Left lung (tissue), 14 donors: Measurements from ENCODE around the gene SYT5. TPM values are rescaled to one million over a fixed set of nuclear protein-coding genes. Genes with fewer than 3 reads are reported as not detected.

Experiments used
- ATAC-seq: fragments of 200-7000 bp; cut with Tn5 transposase; one replicate; pipeline ENCODE4 v1.9.1; 2020; ENCODE audit warnings: moderate library complexity
- DNase-seq, 4 donors: peaks; one replicate each; pipeline ENCODE4 v3.0.0-alpha.2; 2013 to 2020
- H3K27ac ChIP-seq, 2 donors: fragments of 200-600 bp; sonication (generic) in 1 of 2; one replicate each; pipeline versions ENCODE4 v1.5.0 to v1.8.0; 2020 to 2021
- H3K27me3 ChIP-seq, 2 donors: fragments of 200-600 bp; sonication (generic) in 1 of 2; one replicate each; pipeline versions ENCODE4 v1.5.0 to v1.8.0; 2020 to 2021
- H3K36me3 ChIP-seq, 2 donors: fragments of 200-600 bp; sonication (generic) in 1 of 2; one replicate each; pipeline versions ENCODE4 v1.5.0 to v1.8.0; 2020 to 2021
- H3K4me1 ChIP-seq, 2 donors: fragments of 200-600 bp; one replicate each; pipeline ENCODE4 v1.8.0; 2021
- H3K4me3 ChIP-seq, 2 donors: fragments of 200-600 bp; sonication (generic) in 1 of 2; one replicate each; pipeline versions ENCODE4 v1.5.0 to v1.8.0; 2020 to 2021; ENCODE audit warnings: mild to moderate bottlenecking in 1 of 2
- H3K9me3 ChIP-seq, 2 donors: fragments of 200-600 bp; sonication (generic) in 1 of 2; one replicate each; pipeline versions ENCODE4 v1.5.0 to v1.8.0; 2020 to 2021
- CTCF ChIP-seq, 2 donors: fragments of 200-600 bp; sonication (generic) in 1 of 2; IDR thresholded peaks; one replicate each; pipeline versions ENCODE4 v1.5.0 to v1.8.0; 2021; ENCODE audit warnings: antibody characterized with exemption in 2 of 2
- intact Hi-C, 2 donors: fragments of 100-400 bp; cut with DNase I; formaldehyde crosslinking; loops; one replicate each; pipeline versions ENCODE4 v1.11.2 to v1.14.2; 2022
- long read RNA-seq, 12 donors: library from polyadenylated mRNA in 2 of 12; unstranded in 2 of 12; transcript quantifications; one replicate each; pipeline ENCODE4 v2.0.0 and lab custom pipeline, GENCODE V29; 2019 to 2026
- polyA plus RNA-seq, 6 donors: library from polyadenylated mRNA; unstranded; fragments of 120-200 nt; gene quantifications; one replicate each; pipeline ENCODE4 v1.2.1, GENCODE V29; 2013; ENCODE audit not compliant: insufficient read length in 6 of 6
- total RNA-seq, 2 donors: library from RNA; stranded (reverse); fragmentation: NEBNext Ultra II Directional; extraction: Animal tissue kit (Norgen Biotek cat#: 25700); gene quantifications; one replicate each; pipeline ENCODE4 v1.2.1, GENCODE V29; 2021
- donor health status: DM: no; HTN: yes; CAD: no.
- donor health status: DM: no; HTN: no; CAD: no.

SYT5 gene
- total RNA-seq (not detected), polyA plus RNA-seq (1 to 10 TPM in 3 of 6 donors, under 1 TPM in 3; 0.61 to 1.5 (median 0.94) TPM)
- long read RNA-seq, donor 1, result 0 reads
- long read RNA-seq, donor 2, partial matches to known transcripts, result 0 of 1 reads
- long read RNA-seq, donor 2, other reads (novel, unspliced or antisense), result 0 of 1 reads
- long read RNA-seq, donor 3, result 0 reads
- long read RNA-seq, donor 4, result 0 reads
- long read RNA-seq, donor 5, result 0 reads
- long read RNA-seq, donor 6, result 0 reads
- long read RNA-seq, donor 7, result 0 reads
- long read RNA-seq, donor 8, result 0 reads
- long read RNA-seq, donor 9, result 0 reads
- long read RNA-seq, donor 10, result 0 reads
- long read RNA-seq, donor 11, result 0 reads
- long read RNA-seq, donor 12, partial matches to known transcripts, result 0 of 1 reads
- long read RNA-seq, donor 12, other reads (novel, unspliced or antisense), result 0 of 1 reads

- Histone ChIP-seq H3K9me3 (no peaks in the 10 kb centered on the region), H3K27ac (no peak within 1 kb of the TSS), H3K36me3 (no peaks in the 10 kb centered on the region), H3K27me3 (peaks cover 65 to 100% of the 10 kb centered on the region in 2 donors), H3K4me3 (peak within 1 kb of the TSS in 1 of 2 donors; percentile 17), H3K4me1 (peaks cover 4 to 14% of the 10 kb centered on the region in 2 donors)
- intact Hi-C loops, result no loop called here
- no peak for DNase-seq
- TF ChIP-seq CTCF (IDR thresholded peaks at IDR 0.05), result no peak
- ATAC-seq, result peak; percentile 92
Observed at GRCh38 chr19:55179606-55180484, at the start of gene SYT5. Gene SYT5 (minus strand): TSS chr19:55180289. CDS start chr19:55179041, 1,248 bp downstream.

- ATAC-seq, result no peak
- no peaks in the 10 kb centered on the region for H3K27me3 ChIP-seq
Observed at GRCh38 chr19:55229789-55230182, 49.7 kb upstream of the SYT5 start.

GRCh38 chr19:55229145-55229788 is 49.2 kb upstream of the SYT5 start:
- ATAC-seq (no peak), DNase-seq (peak in 1 of 4 donors; percentile 65)
- Histone ChIP-seq H3K4me1 (no peaks in the 10 kb centered on the region), H3K9me3 (no peaks in the 10 kb centered on the region), H3K27me3 (no peaks in the 10 kb centered on the region), H3K27ac (no peak overlapping the region), H3K4me3 (no peak overlapping the region), H3K36me3 (peaks cover 0 to 88% of the 10 kb centered on the region in 2 donors)
- intact Hi-C loops, result no loop called here
- no peak for TF ChIP-seq CTCF (IDR thresholded peaks at IDR 0.05)

More at GRCh38 chr19:55229789-55230182, 49.7 kb upstream of the SYT5 start:
- Histone ChIP-seq H3K36me3 (peaks cover 0 to 91% of the 10 kb centered on the region in 2 donors), H3K4me3 (no peak overlapping the region), H3K27ac (no peak overlapping the region), H3K4me1 (no peaks in the 10 kb centered on the region), H3K9me3 (no peaks in the 10 kb centered on the region)
- DNase-seq, result peak in 1 of 4 donors; percentile 74
- no peak for TF ChIP-seq CTCF (IDR thresholded peaks at IDR 0.05)
- intact Hi-C loops, result no loop called here

GRCh38 chr19:55228403-55229031 is 48.4 kb upstream of the SYT5 start, which contains the start of gene TMEM86B:
Gene TMEM86B (minus strand): TSS chr19:55228763. CDS start chr19:55228741, 22 bp downstream.
- H3K27ac ChIP-seq, result no peak within 1 kb of the TSS
- H3K36me3 ChIP-seq, result peaks cover 0 to 88% of the 10 kb centered on the region in 2 donors
- H3K9me3 ChIP-seq, result no peaks in the 10 kb centered on the region
- no peaks in the 10 kb centered on the region for H3K4me1 ChIP-seq
- ATAC-seq, result no peak
- H3K4me3 ChIP-seq, result no peak within 1 kb of the TSS
- peak in 1 of 4 donors; percentile 42 for DNase-seq
- intact Hi-C loops, result no loop called here
- H3K27me3 ChIP-seq, result no peaks in the 10 kb centered on the region
- TF ChIP-seq CTCF (IDR thresholded peaks at IDR 0.05), result no peak
